Sigmoid colon (tissue), 4 donors: ENCODE measurements around the gene UNC79.

Experiments
- EP300 ChIP-seq, 4 donors: sonication (generic); formaldehyde crosslinking; IDR thresholded peaks; one replicate each; pipeline ENCODE4 v1.6.1; 2017; ENCODE audit warnings: antibody characterized with exemption in 4 of 4
- POLR2A ChIP-seq, 2 donors: fragments of 450-650 bp; IDR thresholded peaks; one replicate each; pipeline ENCODE4 v1.6.1; 2016; ENCODE audit warnings: antibody characterized with exemption in 2 of 2, mild to moderate bottlenecking in 2 of 2, moderate library complexity in 2 of 2
- TF ChIP-seq, protein P1 (sequence below), 4 experiments: fragments of 450-650 bp in 3 of 4; fragments of 200-600 bp in 1 of 4; IDR thresholded peaks; one replicate each; pipeline ENCODE4 v1.5.1; 2016 to 2019; ENCODE audit warnings: antibody characterized with exemption in 4 of 4, mild to moderate bottlenecking in 3 of 4, moderate library complexity in 2 of 4

DNA sequence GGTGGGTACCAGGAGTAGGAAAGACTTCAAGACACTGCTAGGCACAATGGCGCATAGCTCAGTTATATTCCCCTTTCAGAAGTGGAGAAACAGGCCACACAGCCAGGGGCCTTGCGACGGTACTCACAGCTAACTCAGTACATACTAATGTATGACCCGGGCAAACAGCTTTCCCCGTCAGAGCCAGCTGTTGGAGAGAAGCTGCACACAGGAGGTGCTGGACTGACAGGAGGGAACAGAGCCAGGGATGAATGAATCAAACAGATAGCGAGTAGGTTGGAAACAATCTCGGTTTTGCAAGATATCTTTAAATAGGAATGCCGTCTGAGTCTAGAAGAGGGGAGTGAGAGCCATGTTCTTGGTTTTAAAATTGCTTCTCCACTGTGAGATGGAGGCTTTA lies 312.0 kb downstream of the UNC79 start:
- TF ChIP-seq, protein P1, sequence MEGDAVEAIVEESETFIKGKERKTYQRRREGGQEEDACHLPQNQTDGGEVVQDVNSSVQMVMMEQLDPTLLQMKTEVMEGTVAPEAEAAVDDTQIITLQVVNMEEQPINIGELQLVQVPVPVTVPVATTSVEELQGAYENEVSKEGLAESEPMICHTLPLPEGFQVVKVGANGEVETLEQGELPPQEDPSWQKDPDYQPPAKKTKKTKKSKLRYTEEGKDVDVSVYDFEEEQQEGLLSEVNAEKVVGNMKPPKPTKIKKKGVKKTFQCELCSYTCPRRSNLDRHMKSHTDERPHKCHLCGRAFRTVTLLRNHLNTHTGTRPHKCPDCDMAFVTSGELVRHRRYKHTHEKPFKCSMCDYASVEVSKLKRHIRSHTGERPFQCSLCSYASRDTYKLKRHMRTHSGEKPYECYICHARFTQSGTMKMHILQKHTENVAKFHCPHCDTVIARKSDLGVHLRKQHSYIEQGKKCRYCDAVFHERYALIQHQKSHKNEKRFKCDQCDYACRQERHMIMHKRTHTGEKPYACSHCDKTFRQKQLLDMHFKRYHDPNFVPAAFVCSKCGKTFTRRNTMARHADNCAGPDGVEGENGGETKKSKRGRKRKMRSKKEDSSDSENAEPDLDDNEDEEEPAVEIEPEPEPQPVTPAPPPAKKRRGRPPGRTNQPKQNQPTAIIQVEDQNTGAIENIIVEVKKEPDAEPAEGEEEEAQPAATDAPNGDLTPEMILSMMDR (IDR thresholded peaks at IDR 0.05), result no peak
- no peak for TF ChIP-seq EP300 (IDR thresholded peaks at IDR 0.05)
- TF ChIP-seq POLR2A (IDR thresholded peaks at IDR 0.05), result no peak
